ENCODE results near the gene GLUD1.
"Not testable (repeated sequence)": the region's sequence is repeated elsewhere in the genome, so short reads cannot be mapped to it uniquely, and the experiment has no call there.

- TF ChIP-seq FOXK2 (IDR thresholded peaks at IDR 0.05); LEF1 (IDR thresholded peaks at IDR 0.05; ENCODE audit: borderline replicate concordance); FOXM1 (IDR thresholded peaks at IDR 0.05; ENCODE audit: borderline replicate concordance); SP1 (IDR thresholded peaks at IDR 0.05): not testable (repeated sequence)
These were observed 33.0 kb upstream of the GLUD1 start for GRCh38 chr10:87127607-87128156.
